Stimulated activated effector memory CD8-positive, alpha-beta T cell treated with anti-CD3 and anti-CD28 coated beads, Interleukin-12 subunit alpha, Interleukin-12 subunit beta, amount 100 ng/mL, for 72 hours (primary cell): ENCODE measurements around the gene CST9.
"Not testable (repeated sequence)": the region's sequence is repeated elsewhere in the genome, so short reads cannot be mapped to it uniquely, and the experiment has no call there.

Experiments
- ATAC-seq: fragments of 150-1000 bp; cut with Tn5 transposase; 2 replicates; pipeline ENCODE4 v1.10.0; 2021
- DNase-seq, 2 donors: peaks; one replicate each; pipeline ENCODE4 v3.0.0; 2021 to 2022; ENCODE audit warnings: low spot score in 2 of 2
- H3K27ac Mint-ChIP-seq: one replicate; pipeline ENCODE4 v1.8.0; 2022; ENCODE audit warnings: mild to moderate bottlenecking, mixed read lengths
- H3K36me3 Mint-ChIP-seq: one replicate; pipeline ENCODE4 v1.8.0; 2022; ENCODE audit warnings: mild to moderate bottlenecking, mixed read lengths
- H3K4me1 Mint-ChIP-seq: one replicate; pipeline ENCODE4 v1.8.0; 2022; ENCODE audit warnings: mixed read lengths
- H3K4me3 Mint-ChIP-seq: one replicate; pipeline ENCODE4 v1.8.0; 2022; ENCODE audit warnings: mild to moderate bottlenecking, mixed read lengths
- H3K9me3 Mint-ChIP-seq: one replicate; pipeline ENCODE4 v1.8.0; 2022; ENCODE audit warnings: mixed read lengths

Gene CST9

DNA sequence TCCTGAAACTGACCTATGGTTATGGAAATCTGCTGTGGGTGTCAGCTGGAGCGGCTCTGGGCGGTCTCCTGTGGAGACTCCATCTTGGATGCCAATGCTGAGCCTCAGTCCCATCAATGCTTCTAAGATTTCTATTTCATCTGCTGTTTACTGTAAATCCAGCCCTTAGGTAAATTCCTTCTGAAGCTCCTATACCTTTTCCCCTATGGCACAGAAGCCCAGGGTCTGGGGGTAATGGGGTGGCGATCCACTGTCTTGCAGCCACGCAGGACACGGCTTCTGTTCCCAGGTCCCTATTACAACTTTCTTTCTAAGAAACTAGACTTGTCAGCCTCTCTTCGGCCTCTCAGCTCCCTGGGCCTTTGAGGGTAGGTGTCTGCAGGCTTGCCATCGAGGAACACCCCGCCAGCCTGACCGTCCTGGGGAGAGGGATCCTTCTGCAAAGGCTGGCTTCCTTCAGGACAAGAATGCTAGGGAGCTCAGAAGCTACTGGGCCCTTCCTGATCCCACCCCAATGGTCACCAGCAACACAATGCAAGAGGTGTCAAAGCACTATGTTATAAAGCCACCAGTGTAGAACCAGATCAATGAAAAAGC is 25.6 kb upstream of the CST9 start:
- no peak for DNase-seq
- no peaks in the 10 kb centered on the region for H3K9me3 Mint-ChIP-seq
- H3K36me3 Mint-ChIP-seq = no peaks in the 10 kb centered on the region
- H3K4me1 Mint-ChIP-seq = no peaks in the 10 kb centered on the region
- no peak overlapping the region for H3K27ac Mint-ChIP-seq
- no peak overlapping the region for H3K4me3 Mint-ChIP-seq
- ATAC-seq = no peak

DNA sequence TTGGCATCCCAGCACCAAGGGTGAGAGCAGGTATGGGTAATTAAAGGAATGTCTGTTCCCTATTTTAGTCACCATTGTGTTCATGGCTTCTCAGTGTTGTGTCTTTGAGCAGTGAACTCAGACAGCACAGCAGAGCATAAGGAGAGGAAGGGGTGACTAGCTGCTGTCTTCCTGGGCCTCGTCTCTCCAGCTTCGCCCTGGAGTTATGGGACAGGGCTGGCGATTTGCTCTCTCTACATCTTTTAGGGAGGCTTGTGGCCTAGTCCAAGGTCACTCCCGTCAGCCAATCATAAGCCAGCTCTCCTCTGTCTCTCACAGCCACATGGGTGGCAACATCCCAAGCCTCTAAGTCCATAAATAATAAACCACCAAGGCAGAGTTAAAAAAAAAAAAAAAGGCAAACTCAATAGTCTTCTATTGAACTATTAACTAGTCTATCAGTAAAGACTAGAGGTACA is 24.7 kb upstream of the CST9 start:
- H3K4me1 Mint-ChIP-seq = no peaks in the 10 kb centered on the region
- no peaks in the 10 kb centered on the region for H3K9me3 Mint-ChIP-seq
- no peak overlapping the region for H3K27ac Mint-ChIP-seq
- ATAC-seq (no peak), DNase-seq (no peak)
- H3K36me3 Mint-ChIP-seq = no peaks in the 10 kb centered on the region
- no peak overlapping the region for H3K4me3 Mint-ChIP-seq

DNA sequence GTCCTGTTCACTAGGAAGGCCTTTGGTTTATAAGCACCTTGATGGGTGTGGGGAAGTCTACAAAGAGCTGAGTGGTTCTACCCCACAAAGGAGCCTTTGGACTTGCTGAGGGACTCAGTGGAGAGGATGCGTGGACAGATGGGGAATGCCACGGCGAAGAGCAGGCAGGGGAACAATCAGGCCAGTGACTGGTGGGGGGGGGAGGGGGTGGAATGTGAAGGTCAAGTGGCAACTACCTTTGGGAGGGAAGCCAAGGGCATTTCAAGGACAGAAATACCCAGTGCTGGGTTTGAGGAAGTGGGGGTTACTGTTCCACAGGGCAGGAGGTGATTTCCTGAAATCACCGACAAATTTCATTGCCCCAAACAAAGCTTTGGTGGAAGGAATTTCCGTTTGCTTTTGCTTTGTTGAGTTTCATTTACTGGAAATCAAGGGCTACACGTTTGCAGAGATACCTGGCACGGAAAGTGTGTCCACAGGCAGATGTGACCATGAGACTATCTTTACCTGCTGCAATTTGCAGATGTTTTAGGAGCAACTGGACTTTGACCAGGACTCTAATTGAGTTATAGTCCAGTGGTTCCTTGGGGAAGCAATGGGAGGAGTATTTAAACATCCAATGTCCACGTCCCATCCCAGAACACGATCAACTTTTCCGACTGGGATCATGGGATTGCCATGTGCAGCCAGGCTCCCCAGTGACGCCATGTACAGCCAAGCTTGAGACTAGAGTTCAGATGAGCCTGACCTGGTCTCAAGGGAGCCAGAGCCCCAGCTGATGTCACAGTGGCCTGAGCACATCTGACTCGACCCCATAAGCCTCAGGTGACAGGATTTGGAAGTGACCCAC is 24.1 kb upstream of the CST9 start:
- Mint-ChIP-seq H3K4me3 (no peak overlapping the region), H3K4me1 (no peaks in the 10 kb centered on the region), H3K9me3 (no peaks in the 10 kb centered on the region), H3K27ac (no peak overlapping the region), H3K36me3 (no peaks in the 10 kb centered on the region)
- no peak for DNase-seq
- no peak for ATAC-seq

DNA sequence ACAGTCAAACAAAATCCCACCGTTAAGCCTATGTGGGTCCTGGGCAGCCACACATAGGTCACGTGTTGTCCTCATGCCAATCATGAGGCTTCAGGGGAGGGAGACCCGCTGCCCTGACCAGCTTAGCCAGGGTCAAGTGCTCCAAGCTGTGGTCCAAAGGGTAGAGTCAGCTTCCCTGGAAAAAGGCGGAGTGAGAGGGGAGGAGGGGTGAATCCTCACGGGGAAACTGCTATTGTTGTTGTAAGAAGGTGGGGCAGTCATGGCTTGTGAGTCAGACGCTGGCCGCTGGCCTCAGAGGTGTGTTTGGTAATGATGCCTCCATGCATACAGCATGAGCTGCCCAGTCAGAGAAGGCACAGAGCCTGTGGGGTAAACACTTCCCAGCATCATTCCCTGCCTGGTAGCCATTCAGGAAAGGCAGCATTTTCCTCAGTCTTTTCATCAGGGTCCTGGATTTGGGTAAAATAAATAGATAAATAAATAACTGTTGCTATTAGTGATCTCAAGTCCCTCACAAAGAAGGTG is 23.4 kb upstream of the CST9 start:
- no peak for ATAC-seq
- no peak for DNase-seq
- H3K27ac Mint-ChIP-seq = no peak overlapping the region
- no peak overlapping the region for H3K4me3 Mint-ChIP-seq
- no peaks in the 10 kb centered on the region for H3K9me3 Mint-ChIP-seq
- no peaks in the 10 kb centered on the region for H3K36me3 Mint-ChIP-seq
- no peaks in the 10 kb centered on the region for H3K4me1 Mint-ChIP-seq

DNA sequence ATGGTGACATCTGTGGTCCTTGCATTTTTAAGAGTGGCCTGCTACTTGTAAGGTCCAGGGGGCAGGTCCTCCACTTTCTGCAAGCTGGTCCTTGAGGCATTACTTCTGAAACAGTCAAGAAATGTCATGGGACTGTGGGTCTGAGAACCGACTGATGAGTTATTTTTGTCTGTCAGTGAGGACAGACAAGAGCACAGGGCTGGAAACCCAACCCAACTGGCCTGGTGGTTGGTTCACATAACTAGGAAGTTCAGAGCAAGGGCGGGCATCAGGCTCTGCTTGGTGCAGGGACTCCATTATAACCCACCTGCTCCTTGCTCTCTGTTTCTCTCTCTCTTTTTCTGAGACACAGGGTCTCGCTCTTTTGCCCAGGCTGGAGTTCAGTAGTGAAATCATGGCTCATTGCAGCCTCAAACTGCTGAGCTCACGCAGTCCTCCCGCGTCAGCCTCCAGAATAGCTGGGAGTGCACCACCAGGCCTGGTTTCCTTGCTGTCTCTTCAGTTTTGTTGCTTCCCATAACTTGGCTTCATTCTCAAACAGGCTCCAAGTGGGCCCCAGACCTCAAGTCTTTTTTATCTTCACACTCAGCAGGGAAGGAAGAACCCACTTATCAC is 22.8 kb upstream of the CST9 start:
- no peaks in the 10 kb centered on the region for H3K4me1 Mint-ChIP-seq
- H3K27ac Mint-ChIP-seq = no peak overlapping the region
- DNase-seq = no peak
- H3K4me3 Mint-ChIP-seq = no peak overlapping the region
- H3K36me3 Mint-ChIP-seq = no peaks in the 10 kb centered on the region
- no peaks in the 10 kb centered on the region for H3K9me3 Mint-ChIP-seq
- no peak for ATAC-seq

DNA sequence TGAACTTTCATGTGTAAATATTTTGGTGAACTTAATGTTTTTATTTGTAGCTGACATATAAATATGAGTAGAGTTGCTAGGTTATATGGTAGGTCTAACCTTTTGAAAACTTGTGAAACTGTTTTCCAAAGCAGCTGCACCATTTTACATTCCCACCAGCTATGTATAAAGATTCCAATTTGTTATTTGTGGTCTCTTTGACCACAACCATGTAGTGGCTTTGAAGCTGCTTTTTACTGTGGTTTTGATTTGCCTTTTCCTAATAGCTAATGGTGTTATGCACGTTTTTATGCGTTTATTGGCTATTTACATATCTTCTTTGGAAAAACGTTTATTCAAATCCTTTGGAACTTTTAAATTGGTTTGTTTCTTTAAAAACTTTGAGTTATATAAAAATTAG is 21.8 kb upstream of the CST9 start:
- ATAC-seq = no peak
- no peak for DNase-seq
- no peak overlapping the region for H3K4me3 Mint-ChIP-seq
- H3K4me1 Mint-ChIP-seq = peaks cover 6% of the 10 kb centered on the region
- no peaks in the 10 kb centered on the region for H3K9me3 Mint-ChIP-seq
- no peak overlapping the region for H3K27ac Mint-ChIP-seq
- no peaks in the 10 kb centered on the region for H3K36me3 Mint-ChIP-seq

DNA sequence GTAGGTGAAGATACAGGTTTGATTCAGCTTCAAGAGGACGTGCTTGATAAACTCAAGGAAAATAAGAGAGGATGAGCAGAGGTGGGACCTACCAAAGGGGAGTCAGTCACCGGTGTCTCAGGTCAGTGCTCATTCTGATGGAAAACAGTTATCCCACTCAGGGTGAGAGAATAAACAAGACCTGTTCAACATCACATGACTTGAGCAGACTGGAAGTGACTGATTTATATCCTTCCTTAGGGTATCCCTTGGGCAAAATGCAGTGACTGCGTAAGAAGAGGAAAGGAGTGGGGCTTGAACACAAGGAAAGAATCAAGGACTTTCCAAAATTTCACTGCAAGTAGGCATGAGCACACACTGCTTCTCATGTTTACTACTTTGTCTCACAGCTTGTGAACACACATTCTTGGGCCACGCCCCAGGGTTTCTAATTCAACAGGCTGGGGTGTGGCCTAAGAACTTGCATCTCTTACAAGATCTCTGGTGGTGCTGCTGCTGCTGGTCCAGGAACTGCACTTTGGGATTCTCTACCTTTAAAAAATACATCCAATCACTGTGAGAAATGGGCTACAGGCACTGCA is 20.4 kb upstream of the CST9 start:
- Mint-ChIP-seq H3K4me3 (no peak overlapping the region), H3K9me3 (no peaks in the 10 kb centered on the region), H3K36me3 (no peaks in the 10 kb centered on the region), H3K4me1 (peaks cover 6% of the 10 kb centered on the region), H3K27ac (no peak overlapping the region)
- no peak for DNase-seq
- ATAC-seq = no peak

DNA sequence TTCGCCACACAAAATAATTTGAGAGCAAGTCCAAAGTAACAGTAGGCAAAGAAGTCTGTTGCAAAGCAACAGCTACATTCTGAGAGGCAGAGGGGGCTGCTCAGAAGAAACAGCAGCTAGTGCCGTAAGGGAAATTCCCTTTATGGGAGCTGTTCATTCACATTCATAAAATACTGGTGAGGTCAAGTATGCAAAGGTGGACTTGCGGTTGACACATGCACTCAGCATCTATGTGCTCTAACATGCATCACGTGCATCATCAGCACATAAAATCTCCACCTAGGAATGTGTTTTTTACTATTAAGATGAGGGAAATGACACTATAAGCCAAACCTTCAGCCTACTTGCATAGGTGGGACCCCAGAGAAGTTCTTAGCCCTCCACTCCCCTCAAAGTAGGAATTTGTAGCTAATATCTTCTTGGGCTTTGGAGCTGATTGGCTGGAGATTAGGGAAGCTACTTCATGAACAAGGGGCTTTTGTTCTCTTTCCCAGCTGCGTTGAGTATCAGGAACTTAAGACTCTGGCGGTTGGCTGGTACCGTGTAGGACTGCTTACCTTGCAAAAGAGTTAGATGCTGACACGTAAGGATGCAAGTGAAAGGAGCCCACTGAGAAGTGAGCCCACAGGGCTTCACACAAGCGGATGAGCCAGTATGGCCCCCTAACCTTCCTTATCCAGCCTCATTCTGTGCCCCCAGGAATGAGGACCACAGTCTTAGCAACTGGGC is 19.7 kb upstream of the CST9 start:
- peaks cover 6% of the 10 kb centered on the region for H3K4me1 Mint-ChIP-seq
- ATAC-seq = no peak
- no peaks in the 10 kb centered on the region for H3K9me3 Mint-ChIP-seq
- no peak for DNase-seq
- no peaks in the 10 kb centered on the region for H3K36me3 Mint-ChIP-seq
- no peak overlapping the region for H3K27ac Mint-ChIP-seq
- H3K4me3 Mint-ChIP-seq = no peak overlapping the region

DNA sequence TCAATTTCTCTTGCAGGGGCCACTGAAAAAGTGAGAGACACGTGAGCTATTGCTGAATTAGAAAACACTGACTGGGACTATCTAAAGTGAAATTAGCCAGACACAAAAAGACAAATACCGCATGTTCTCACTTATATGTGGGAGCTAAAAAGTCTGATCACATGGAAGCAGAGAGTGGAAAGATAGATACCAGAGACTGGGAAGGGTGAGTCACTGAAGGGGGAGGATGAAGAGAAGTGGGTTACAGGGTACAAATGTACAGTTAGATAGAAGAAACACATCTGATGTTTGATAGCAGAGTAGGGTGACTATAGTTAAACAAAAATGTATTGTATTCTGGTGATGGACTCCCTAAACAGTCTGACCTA is 18.6 kb upstream of the CST9 start:
- Mint-ChIP-seq H3K27ac (no peak overlapping the region), H3K36me3 (no peaks in the 10 kb centered on the region), H3K9me3 (no peaks in the 10 kb centered on the region), H3K4me3 (no peak overlapping the region), H3K4me1 (peaks cover 6% of the 10 kb centered on the region)
- DNase-seq = no peak
- no peak for ATAC-seq

DNA sequence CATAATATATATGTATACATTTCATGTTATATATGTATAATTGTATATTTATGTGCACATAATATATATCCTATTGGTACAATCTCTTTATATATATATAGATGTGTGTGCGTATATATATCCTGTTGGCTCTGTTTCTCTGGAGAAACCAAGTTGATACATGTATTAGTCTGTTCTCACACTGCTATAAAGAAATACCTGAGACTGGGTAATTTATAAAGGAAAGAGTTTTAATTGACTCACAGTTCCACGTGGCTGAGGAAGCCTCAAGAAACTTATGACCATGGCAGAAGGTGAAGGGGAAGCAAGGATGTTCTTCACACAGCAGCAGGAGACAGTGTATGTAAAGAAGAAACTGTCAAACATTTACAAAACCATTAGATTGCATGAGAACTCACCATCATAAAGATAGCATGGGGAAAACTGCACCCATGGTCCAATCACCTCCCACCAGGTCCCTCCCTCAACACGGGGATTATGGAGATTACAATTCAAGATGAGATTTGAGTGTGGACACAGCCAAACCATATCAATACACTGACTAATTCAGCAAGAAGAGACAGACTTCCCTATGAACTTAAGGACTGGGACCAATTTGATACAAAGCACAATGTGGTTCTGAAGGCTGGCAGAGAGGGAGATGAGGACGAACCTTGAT is 18.1 kb upstream of the CST9 start:
- no peak for ATAC-seq
- no peak overlapping the region for H3K4me3 Mint-ChIP-seq
- H3K36me3 Mint-ChIP-seq = no peaks in the 10 kb centered on the region
- H3K9me3 Mint-ChIP-seq = no peaks in the 10 kb centered on the region
- no peak for DNase-seq
- no peak overlapping the region for H3K27ac Mint-ChIP-seq
- peaks cover 6% of the 10 kb centered on the region for H3K4me1 Mint-ChIP-seq

DNA sequence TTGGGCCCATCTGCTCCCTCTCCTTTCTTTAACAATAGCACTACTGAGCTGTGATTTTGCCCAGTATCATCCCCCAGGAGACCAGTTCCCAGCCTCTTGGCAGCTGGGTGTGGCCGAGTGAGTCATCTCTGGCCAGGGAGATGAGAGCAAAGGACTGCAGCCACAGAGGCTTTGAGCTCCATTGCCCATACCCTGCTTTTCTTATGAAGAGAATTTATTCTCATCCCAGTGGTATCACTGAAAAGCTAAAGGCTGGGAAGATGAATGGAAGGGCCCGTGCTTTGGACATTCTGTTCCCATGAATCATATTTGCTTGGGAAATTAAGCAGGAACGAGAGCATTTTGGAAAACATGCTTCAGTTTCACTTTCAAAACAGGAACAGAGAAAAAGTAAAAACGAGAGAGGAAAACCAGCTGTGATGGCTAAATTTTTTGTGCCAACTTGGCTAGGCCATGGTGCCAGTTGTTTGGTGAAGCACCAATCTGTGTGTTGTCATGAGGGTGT is 17.2 kb upstream of the CST9 start:
- H3K9me3 Mint-ChIP-seq = no peaks in the 10 kb centered on the region
- ATAC-seq = no peak
- no peak for DNase-seq
- no peak overlapping the region for H3K4me3 Mint-ChIP-seq
- no peak overlapping the region for H3K27ac Mint-ChIP-seq
- H3K4me1 Mint-ChIP-seq = peaks cover 6% of the 10 kb centered on the region
- H3K36me3 Mint-ChIP-seq = no peaks in the 10 kb centered on the region

DNA sequence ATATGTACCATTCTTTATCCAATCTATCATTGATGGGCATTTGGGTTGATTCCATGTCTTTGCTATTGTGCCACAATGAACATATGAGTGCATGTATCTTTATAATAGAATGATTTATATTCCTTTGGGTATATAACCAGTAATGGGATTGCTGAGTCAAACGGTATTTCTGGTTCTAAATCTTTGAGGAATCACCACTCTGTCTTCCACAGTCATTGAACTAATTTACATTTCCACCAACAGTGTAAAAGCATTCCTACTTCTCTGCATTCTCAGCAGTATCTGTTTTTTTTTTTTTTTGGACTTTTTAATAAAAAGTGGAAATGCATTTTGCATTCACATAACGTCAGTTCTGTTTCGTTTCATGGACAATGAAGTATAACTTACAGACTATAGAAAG is 16.7 kb upstream of the CST9 start:
- not testable (repeated sequence) for DNase-seq, H3K27ac Mint-ChIP-seq, H3K4me3 Mint-ChIP-seq, ATAC-seq, H3K36me3 Mint-ChIP-seq, H3K9me3 Mint-ChIP-seq, H3K4me1 Mint-ChIP-seq

DNA sequence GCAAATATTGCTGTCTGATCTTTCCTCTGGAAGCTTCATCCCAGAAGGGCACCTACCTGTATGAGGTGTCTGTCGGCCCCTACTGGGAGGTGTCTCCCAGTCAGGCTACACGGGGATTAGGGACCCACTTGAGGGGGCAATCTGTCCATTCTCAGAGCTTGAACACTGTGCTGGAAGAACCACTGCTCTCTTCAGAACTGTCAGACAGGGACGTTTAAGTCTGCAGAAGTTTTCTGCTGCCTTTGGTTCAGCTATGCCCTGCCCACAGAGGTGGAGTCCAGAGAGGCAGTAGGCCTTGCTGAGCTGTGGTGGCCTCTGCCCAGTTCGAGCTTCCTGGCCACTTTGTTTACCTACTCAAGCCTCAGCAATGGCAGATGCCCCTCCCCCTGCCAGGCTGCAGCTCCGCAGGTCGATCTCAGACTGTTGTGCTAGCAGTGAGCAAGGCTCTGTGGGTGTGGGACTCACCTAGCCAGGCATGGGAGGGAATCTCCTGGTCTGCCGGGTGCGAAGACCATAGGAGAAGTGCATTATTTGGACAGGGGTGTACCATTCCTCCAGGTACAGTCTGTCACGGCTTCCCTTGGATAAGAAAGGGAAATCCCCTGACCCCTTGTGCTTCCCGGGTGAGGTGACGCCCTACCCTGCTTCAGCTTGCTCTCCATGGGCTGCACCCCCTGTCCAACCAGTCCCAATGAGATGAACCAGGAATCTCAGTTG is 15.1 kb upstream of the CST9 start:
- H3K4me1 Mint-ChIP-seq, H3K4me3 Mint-ChIP-seq, H3K9me3 Mint-ChIP-seq, DNase-seq, H3K36me3 Mint-ChIP-seq, ATAC-seq, H3K27ac Mint-ChIP-seq: not testable (repeated sequence)

DNA sequence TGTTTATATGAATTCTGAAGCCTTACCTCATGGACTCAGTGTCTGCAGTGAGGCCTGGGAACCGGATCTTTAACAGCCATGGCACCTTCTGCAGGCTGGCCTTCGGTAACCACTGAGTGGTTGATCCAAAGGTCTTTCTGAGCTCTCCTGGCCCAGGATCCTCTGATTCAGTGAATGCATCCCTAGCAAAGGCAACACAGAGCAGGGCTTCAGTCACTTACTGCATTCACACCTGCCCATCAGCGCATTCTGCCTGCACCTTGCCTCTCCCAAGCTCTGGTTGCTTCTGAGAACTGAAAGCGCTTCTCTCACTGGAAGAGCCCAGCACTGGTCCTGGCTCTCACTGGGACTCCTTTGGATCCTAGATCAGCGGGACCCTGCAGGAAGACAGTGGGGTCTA is 8.4 kb upstream of the CST9 start:
- Mint-ChIP-seq H3K36me3 (no peaks in the 10 kb centered on the region), H3K27ac (no peak overlapping the region), H3K9me3 (no peaks in the 10 kb centered on the region), H3K4me3 (no peak overlapping the region), H3K4me1 (no peaks in the 10 kb centered on the region)
- DNase-seq = no peak
- no peak for ATAC-seq
